HEK293 (cell line): ENCODE measurements around the gene HES7.

Experiments used
- CTCF ChIA-PET: fragments of 350-600 bp; formaldehyde crosslinking; extraction: SDS; loops from one replicate; lab custom pipeline; 2021; ENCODE audit warnings: antibody characterized with exemption; lab: Yijun Ruan, JAX
- POLR2A ChIA-PET: fragments of 300-600 bp; formaldehyde crosslinking; extraction: SDS; loops from one replicate; lab custom pipeline; 2020; ENCODE audit warnings: antibody characterized with exemption, inconsistent platforms; lab: Yijun Ruan, JAX
- H3K27ac ChIP-seq: fragments of 200-500 bp; sonication (Bioruptor generic); 2 replicates; pipeline ENCODE4 v1.5.1; 2014; ENCODE audit warnings: low read depth, low read length, control low read depth, inconsistent platforms; ENCODE audit errors: extremely low read depth
- H3K36me3 ChIP-seq, 2 experiments: fragments of 200-500 bp in 1 of 2; sonication (Bioruptor generic) in 1 of 2; 1 replicate in 1 of 2; 2 replicates in 1 of 2; pipeline ENCODE4 v1.5.1; 2014 to 2017; ENCODE audit warnings: inconsistent platforms in 2 of 2, low read length in 2 of 2; ENCODE audit not compliant: control insufficient read depth in 2 of 2, insufficient read depth in 1 of 2
- H3K4me1 ChIP-seq: fragments of 200-500 bp; sonication (Bioruptor generic); 2 replicates; pipeline ENCODE4 v1.5.1; 2014; ENCODE audit warnings: mild to moderate bottlenecking, low read length, inconsistent platforms; ENCODE audit not compliant: control insufficient read depth, insufficient read depth
- H3K4me3 ChIP-seq: 2 replicates; pipeline ENCODE4 v1.5.1; 2011; ENCODE audit warnings: low read depth, mild to moderate bottlenecking, control low read depth, low read length, moderate library complexity
- H3K9me3 ChIP-seq: fragments of 200-500 bp; sonication (Bioruptor generic); 2 replicates; pipeline ENCODE4 v1.5.1; 2014; ENCODE audit warnings: low read depth, low read length, inconsistent platforms; ENCODE audit not compliant: control insufficient read depth, insufficient read depth
- ELK4 ChIP-seq: IDR thresholded peaks from 2 replicates; pipeline ENCODE4 v1.6.1; 2011; ENCODE audit warnings: mild to moderate bottlenecking, low read depth, low read length, borderline replicate concordance
- GLIS1 ChIP-seq: fragments of 450-650 bp; formaldehyde crosslinking; IDR thresholded peaks from 2 replicates; pipeline ENCODE4 v1.5.1; 2016; ENCODE audit warnings: missing biosample characterization, missing genetic modification characterization
- GLIS2 ChIP-seq: fragments of 450-650 bp; formaldehyde crosslinking; IDR thresholded peaks from 2 replicates; pipeline ENCODE4 v1.5.1; 2016; ENCODE audit warnings: missing biosample characterization, missing genetic modification characterization
- HOXD13 ChIP-seq: sonication (generic); formaldehyde crosslinking; IDR thresholded peaks from 2 replicates; pipeline ENCODE4 v1.8.0; 2022; ENCODE audit warnings: missing genetic modification reagents, borderline replicate concordance
- KLF17 ChIP-seq: fragments of 450-650 bp; formaldehyde crosslinking; IDR thresholded peaks from 2 replicates; pipeline ENCODE4 v1.5.1; 2016; ENCODE audit warnings: missing biosample characterization, missing genetic modification characterization
- PRDM1 ChIP-seq: fragments of 450-650 bp; formaldehyde crosslinking; IDR thresholded peaks from 2 replicates; pipeline ENCODE4; 2016; ENCODE audit warnings: missing biosample characterization, missing genetic modification characterization
- REPIN1 ChIP-seq: fragments of 450-650 bp; formaldehyde crosslinking; IDR thresholded peaks from 2 replicates; pipeline ENCODE4 v1.5.1; 2017; ENCODE audit warnings: missing biosample characterization, missing genetic modification characterization, low read depth
- REST ChIP-seq: fragments of 450-650 bp; formaldehyde crosslinking; IDR thresholded peaks from 2 replicates; pipeline ENCODE4 v1.5.1; 2016; ENCODE audit warnings: missing biosample characterization, missing genetic modification characterization
- ZBTB48 ChIP-seq: fragments of 450-650 bp; formaldehyde crosslinking; IDR thresholded peaks from 2 replicates; pipeline ENCODE4 v1.5.1; 2016; ENCODE audit warnings: missing biosample characterization, missing genetic modification characterization
- ZNF114 ChIP-seq: fragments of 450-650 bp; formaldehyde crosslinking; IDR thresholded peaks from 2 replicates; pipeline ENCODE4 v1.5.0; 2017; ENCODE audit warnings: missing biosample characterization, missing genetic modification characterization
- ZNF148 ChIP-seq: fragments of 450-650 bp; formaldehyde crosslinking; IDR thresholded peaks from 2 replicates; pipeline ENCODE4 v1.5.0; 2017; ENCODE audit warnings: missing biosample characterization, missing genetic modification characterization, borderline replicate concordance
- ZNF16 ChIP-seq: fragments of 450-650 bp; formaldehyde crosslinking; IDR thresholded peaks from 2 replicates; pipeline ENCODE4 v1.5.1; 2016; ENCODE audit warnings: low read depth, missing biosample characterization, missing genetic modification characterization
- ZNF24 ChIP-seq: fragments of 450-650 bp; formaldehyde crosslinking; IDR thresholded peaks from 2 replicates; pipeline ENCODE4 v1.5.1; 2016; ENCODE audit warnings: missing biosample characterization, missing genetic modification characterization
- ZNF398 ChIP-seq: fragments of 450-650 bp; formaldehyde crosslinking; IDR thresholded peaks from 2 replicates; pipeline ENCODE4 v1.5.1; 2017; ENCODE audit warnings: missing biosample characterization, missing genetic modification characterization
- ZNF426 ChIP-seq: fragments of 450-650 bp; formaldehyde crosslinking; IDR thresholded peaks from 2 replicates; pipeline ENCODE4 v1.5.1; 2017; ENCODE audit warnings: missing biosample characterization, missing genetic modification characterization, mild to moderate bottlenecking, inconsistent platforms, moderate library complexity
- ZNF433 ChIP-seq: fragments of 450-650 bp; formaldehyde crosslinking; IDR thresholded peaks from 2 replicates; pipeline ENCODE4 v1.5.1; 2016; ENCODE audit warnings: missing biosample characterization, missing genetic modification characterization, low read depth
- ZNF48 ChIP-seq: fragments of 450-650 bp; formaldehyde crosslinking; IDR thresholded peaks from 2 replicates; pipeline ENCODE4 v1.5.1; 2016; ENCODE audit warnings: missing biosample characterization, missing genetic modification characterization
- ZNF521 ChIP-seq: fragments of 450-650 bp; formaldehyde crosslinking; IDR thresholded peaks from 2 replicates; pipeline ENCODE4 v1.5.1; 2017; ENCODE audit warnings: missing biosample characterization, mild to moderate bottlenecking, missing genetic modification characterization
- ZNF560 ChIP-seq: fragments of 450-650 bp; formaldehyde crosslinking; IDR thresholded peaks from 2 replicates; pipeline ENCODE4 v1.5.1; 2017; ENCODE audit warnings: missing biosample characterization, missing genetic modification characterization, borderline replicate concordance
- ZNF610 ChIP-seq: fragments of 450-650 bp; formaldehyde crosslinking; IDR thresholded peaks from 2 replicates; pipeline ENCODE4 v1.5.1; 2016; ENCODE audit warnings: missing biosample characterization, missing genetic modification characterization, borderline replicate concordance
- ZNF692 ChIP-seq: fragments of 450-650 bp; formaldehyde crosslinking; IDR thresholded peaks from 2 replicates; pipeline ENCODE4 v1.5.1; 2016; ENCODE audit warnings: missing biosample characterization, missing genetic modification characterization
- ZNF76 ChIP-seq: fragments of 450-650 bp; formaldehyde crosslinking; IDR thresholded peaks from 2 replicates; pipeline ENCODE4; 2016; ENCODE audit warnings: low read depth, missing biosample characterization, missing genetic modification characterization, borderline replicate concordance
- ZSCAN4 ChIP-seq: fragments of 450-650 bp; formaldehyde crosslinking; IDR thresholded peaks from 2 replicates; pipeline ENCODE4 v1.5.1; 2017; ENCODE audit warnings: missing biosample characterization, missing genetic modification characterization

The HES7 gene

GRCh38 chr17:8125947-8126490, 2.1 kb upstream of the HES7 start:
- CTCF ChIA-PET, result interaction anchor here (0.6 to 4.7 kb wide), 6 partner anchors 10 to 438 kb away, joined by 3 to 36 read pairs (median 4); no protein-coding TSS in a partner anchor
- H3K27ac ChIP-seq, result peak overlapping the region; percentile 77
- POLR2A ChIA-PET, result interaction anchor here (0.9 to 1.6 kb wide), 3 partner anchors 28 to 98 kb away, joined by 3 to 6 read pairs (median 4); no protein-coding TSS in a partner anchor
- no peak for TF ChIP-seq ZNF426 (tag by site-specific recombination)
- TF ChIP-seq ZNF692 (tag by site-specific recombination), result no peak
- no peak for TF ChIP-seq ELK4
- peak; percentile 72 for TF ChIP-seq ZNF398 (tag by site-specific recombination)
- TF ChIP-seq HOXD13 (CRISPR knock-in tag), result no peak
- peak; percentile 97 for TF ChIP-seq GLIS2
- TF ChIP-seq ZNF76, result peak; percentile 28; the same call in 1 of the 2 replicates
- peak; percentile 98 for TF ChIP-seq ZNF48
- peak; percentile 77 for TF ChIP-seq GLIS1 (tag by site-specific recombination)
- no peak for TF ChIP-seq ZNF114
- no peak for TF ChIP-seq ZNF610 (tag by site-specific recombination)
- no peak for TF ChIP-seq ZNF16 (tag by site-specific recombination)
- TF ChIP-seq ZBTB48 (tag by site-specific recombination), result no peak; the same call in 1 of the 2 replicates
- TF ChIP-seq ZNF560, result no peak
- no peak for TF ChIP-seq ZNF521 (tag by site-specific recombination)
- TF ChIP-seq ZNF433 (tag by site-specific recombination), result no peak
- peak; percentile 55 for TF ChIP-seq ZNF24
- TF ChIP-seq ZSCAN4, result no peak
- no peak; the same call in 1 of the 2 replicates for TF ChIP-seq PRDM1 (tag by site-specific recombination)
- no peak for TF ChIP-seq REPIN1
- TF ChIP-seq ZNF148 (tag by site-specific recombination), result no peak
- TF ChIP-seq REST (tag by site-specific recombination), result no peak
- TF ChIP-seq KLF17, result no peak; the same call in 1 of the 2 replicates

More at GRCh38 chr17:8125947-8126490, 2.1 kb upstream of the HES7 start:
- H3K36me3 ChIP-seq, result no peaks in the 10 kb centered on the region
- peaks cover 14% of the 10 kb centered on the region for H3K4me1 ChIP-seq
- H3K4me3 ChIP-seq, result peak overlapping the region; percentile 55
- no peaks in the 10 kb centered on the region for H3K9me3 ChIP-seq
